Keratinocyte (primary cell): ENCODE data around the gene TIFAB. TPM values are rescaled to one million over a fixed set of nuclear protein-coding genes. Genes with fewer than 3 reads are reported as not detected.

ENCODE experiments used
- DNase-seq: peaks from one replicate; pipeline ENCODE4 v3.0.0-alpha.2; 2011; ENCODE audit warnings: low read depth, missing footprints, low spot score
- FAIRE-seq: peaks from 2 replicates; lab custom pipeline; 2011; peaks lifted over from hg19 to GRCh38; lab: Jason Lieb, UNC
- H2AFZ ChIP-seq: 2 replicates; pipeline ENCODE4 v1.6.0; 2012; ENCODE audit warnings: low read length, control low read depth, inconsistent platforms; ENCODE audit not compliant: control insufficient read depth
- H3K27ac ChIP-seq: 2 replicates; pipeline ENCODE4 v1.5.1; 2011; ENCODE audit warnings: low read length; ENCODE audit not compliant: control insufficient read depth, insufficient read depth
- H3K27me3 ChIP-seq: 3 replicates; pipeline ENCODE4 v1.6.0; 2011; ENCODE audit warnings: low read length; ENCODE audit not compliant: control insufficient read depth, insufficient read depth; ENCODE audit errors: extremely low read depth
- H3K36me3 ChIP-seq, 2 experiments: 2 replicates in 1 of 2; 3 replicates in 1 of 2; pipeline ENCODE4 v1.5.1; 2011; ENCODE audit warnings: low read length in 2 of 2, mild to moderate bottlenecking in 1 of 2; ENCODE audit not compliant: control insufficient read depth in 2 of 2, insufficient read depth in 2 of 2; ENCODE audit errors: extremely low read depth in 1 of 2
- H3K4me1 ChIP-seq: 3 replicates; pipeline ENCODE4 v1.5.1; 2011; ENCODE audit warnings: low read length; ENCODE audit not compliant: control insufficient read depth, insufficient read depth; ENCODE audit errors: extremely low read depth
- H3K4me2 ChIP-seq: 3 replicates; pipeline ENCODE4 v1.6.0; 2011; ENCODE audit warnings: low read depth, low read length; ENCODE audit not compliant: control insufficient read depth, insufficient read depth; ENCODE audit errors: extremely low read depth
- H3K4me3 ChIP-seq, 3 experiments: fragments of 200-600 bp in 1 of 3; sonication (generic) in 1 of 3; 2 replicates in 2 of 3; 3 replicates in 1 of 3; pipeline ENCODE4 v1.5.1; 2011 to 2016; ENCODE audit warnings: low read length in 3 of 3, mild to moderate bottlenecking in 3 of 3, control low read depth in 2 of 3, inconsistent platforms in 1 of 3, low read depth in 1 of 3, mixed read lengths in 1 of 3, mixed run types in 1 of 3, moderate library complexity in 1 of 3; ENCODE audit not compliant: control insufficient read depth in 2 of 3, insufficient read depth in 2 of 3; ENCODE audit errors: extremely low read depth in 1 of 3
- H3K79me2 ChIP-seq: 2 replicates; pipeline ENCODE4 v1.6.0; 2012; ENCODE audit warnings: low read length; ENCODE audit not compliant: control insufficient read depth, insufficient read depth
- H3K9ac ChIP-seq: 3 replicates; pipeline ENCODE4 v1.6.0; 2011; ENCODE audit warnings: low read length; ENCODE audit not compliant: control insufficient read depth, insufficient read depth; ENCODE audit errors: extremely low read depth
- H3K9me1 ChIP-seq: 3 replicates; pipeline ENCODE4 v1.6.0; 2011; ENCODE audit warnings: low read length; ENCODE audit not compliant: control insufficient read depth, insufficient read depth; ENCODE audit errors: extremely low read depth
- H3K9me3 ChIP-seq: 2 replicates; pipeline ENCODE4 v1.5.1; 2012; ENCODE audit warnings: low read depth, low read length; ENCODE audit not compliant: control insufficient read depth
- H4K20me1 ChIP-seq: 3 replicates; pipeline ENCODE4 v1.6.0; 2011; ENCODE audit warnings: low read length; ENCODE audit not compliant: control insufficient read depth, insufficient read depth; ENCODE audit errors: extremely low read depth
- CTCF ChIP-seq, 3 experiments: IDR thresholded peaks in 1 of 3; conservative IDR thresholded peaks in 1 of 3; optimal IDR thresholded peaks in 1 of 3; 2 replicates in 2 of 3; 3 replicates in 1 of 3; pipeline versions ENCODE3 to v1.5.1; 2011; ENCODE audit warnings: low read length in 3 of 3, mild to moderate bottlenecking in 3 of 3, moderate library complexity in 2 of 3, control low read depth in 1 of 3, inconsistent platforms in 1 of 3; ENCODE audit not compliant: insufficient read depth in 2 of 3; ENCODE audit errors: extremely low read depth in 1 of 3
- EZH2 ChIP-seq: IDR thresholded peaks from one replicate; pipeline ENCODE4 v1.6.1; 2012; ENCODE audit warnings: inconsistent platforms, mild to moderate bottlenecking, low read length, moderate library complexity
- dilution Hi-C: fragments of 300-500 bp; cut with MboI; formaldehyde crosslinking; loops from one replicate; pipeline ENCODE4 v1.7.0; 2020; ENCODE audit warnings: low sequenced_read_pairs; ENCODE audit not compliant: extremely low pct_ligation_motif_present
- polyA plus RNA-seq, 5 experiments: library from polyadenylated mRNA; depleted of rRNA in 3 of 5; stranded (reverse) in 3 of 5; stranded (forward) in 1 of 5; unstranded in 1 of 5; fragments of >200 nt; gene quantifications; 1 replicate in 1 of 5; 2 replicates in 3 of 5; 3 replicates in 1 of 5; pipeline versions ENCODE4 v1.2.1 to v1.2.3, GENCODE V29; 2011 to 2012; ENCODE audit warnings: missing spikeins in 2 of 5, low read depth in 1 of 5, low replicate concordance in 1 of 5

The TIFAB gene
- polyA plus RNA-seq, 1 donor (not counting 4 experiments of a cell fraction or from before 2014, with no cell fraction given) = not detected

DNA sequence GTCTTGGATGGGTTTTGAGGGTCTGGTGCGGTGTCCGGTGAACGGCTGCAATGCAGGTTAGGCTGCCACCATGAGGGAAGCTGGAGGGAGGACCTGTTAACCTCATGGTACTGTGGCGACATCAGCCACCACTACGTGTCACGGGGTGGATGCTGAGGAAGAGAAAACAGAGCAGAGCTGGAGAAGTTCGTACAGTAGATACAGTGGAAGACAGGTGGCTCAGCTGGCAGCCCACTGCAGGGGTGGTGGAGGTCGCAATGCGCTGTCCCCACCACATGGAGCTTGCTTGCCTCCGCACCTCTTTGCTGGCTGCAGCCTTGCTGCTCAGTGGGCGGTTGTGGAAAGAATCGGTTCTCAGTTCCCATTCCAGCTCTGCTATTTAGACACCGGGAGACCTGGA lies 7.8 kb downstream of the TIFAB start:
- Histone ChIP-seq H3K9me3 (no peaks in the 10 kb centered on the region), H3K79me2 (no peaks in the 10 kb centered on the region), H4K20me1 (no peaks in the 10 kb centered on the region), H3K4me3 (no peak overlapping the region), H3K4me2 (no peak overlapping the region), H2AFZ (no peak overlapping the region), H3K27ac (no peak overlapping the region), H3K36me3 (no peaks in the 10 kb centered on the region), H3K9ac (no peak overlapping the region), H3K27me3 (peaks cover 12% of the 10 kb centered on the region), H3K9me1 (no peaks in the 10 kb centered on the region), H3K4me1 (no peaks in the 10 kb centered on the region)
- FAIRE-seq (no peak), DNase-seq (no peak)
- TF ChIP-seq EZH2 (no peak), CTCF (optimal IDR thresholded peaks at IDR 0.05 in 1 of 3, IDR thresholded peaks at IDR 0.05 in 1 of 3, conservative IDR thresholded peaks at IDR 0.05 in 1 of 3; ENCODE audit: extremely low read depth in 1 of 3, insufficient read depth in 2 of 3, low read length in 3 of 3) (no peak)
- dilution Hi-C loops = no loop called here

DNA sequence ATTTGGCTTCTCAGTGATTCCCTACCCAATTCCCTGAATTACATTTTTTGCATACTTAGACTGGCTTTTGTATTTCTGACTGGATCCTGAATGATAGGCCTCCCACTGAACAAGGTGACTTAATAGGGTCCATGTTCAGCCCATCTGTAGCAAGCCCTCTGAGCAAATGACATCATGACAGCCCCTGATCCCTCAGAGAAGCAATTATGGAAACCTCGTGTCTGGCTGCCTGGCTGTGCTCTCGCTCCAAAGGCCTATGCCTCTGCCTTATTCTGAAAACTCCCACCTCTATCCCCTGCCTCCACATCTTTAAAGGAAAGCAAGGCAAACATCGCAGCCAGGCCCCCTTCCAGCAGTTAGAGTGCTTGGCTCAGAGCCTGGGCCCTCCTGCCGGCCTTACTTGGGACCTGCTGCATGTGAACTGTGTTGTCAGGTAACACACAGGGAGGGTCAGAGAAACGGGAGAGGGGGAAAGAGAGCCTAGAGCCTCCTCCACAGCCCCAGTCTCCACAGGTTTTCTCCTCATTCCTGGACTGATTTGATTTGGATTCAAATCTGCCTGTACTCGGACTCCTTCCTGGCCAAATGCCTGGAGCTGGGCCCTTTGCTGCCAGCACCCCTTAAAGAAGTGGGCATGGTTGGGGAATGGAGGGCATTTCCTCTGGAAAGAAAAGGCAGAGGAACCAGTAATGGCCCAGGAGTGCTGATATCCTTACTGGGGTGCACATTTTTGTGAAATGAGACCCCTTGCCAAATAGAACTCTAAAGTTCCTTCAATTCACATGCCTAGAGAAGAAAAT lies 8.8 kb downstream of the TIFAB start:
- no peak for DNase-seq
- dilution Hi-C loops = no loop called here
- no peak overlapping the region for H3K27ac ChIP-seq

More for the DNA sequence above, 8.8 kb downstream of the TIFAB start:
- H2AFZ ChIP-seq = no peak overlapping the region
- no peak overlapping the region for H3K4me3 ChIP-seq
- H3K36me3 ChIP-seq = no peaks in the 10 kb centered on the region
- H4K20me1 ChIP-seq = no peaks in the 10 kb centered on the region
- H3K9me1 ChIP-seq = no peaks in the 10 kb centered on the region
- no peak overlapping the region for H3K9ac ChIP-seq
- no peak overlapping the region for H3K4me2 ChIP-seq
- FAIRE-seq = no peak
- H3K9me3 ChIP-seq = no peaks in the 10 kb centered on the region
- H3K4me1 ChIP-seq = peaks cover 1% of the 10 kb centered on the region
- no peaks in the 10 kb centered on the region for H3K79me2 ChIP-seq
- H3K27me3 ChIP-seq = peaks cover 8% of the 10 kb centered on the region
- TF ChIP-seq CTCF (optimal IDR thresholded peaks at IDR 0.05 in 1 of 3, IDR thresholded peaks at IDR 0.05 in 1 of 3, conservative IDR thresholded peaks at IDR 0.05 in 1 of 3; ENCODE audit: extremely low read depth in 1 of 3, insufficient read depth in 2 of 3, low read length in 3 of 3) (no peak), EZH2 (no peak)
